RKO (cell line): Measurements from ENCODE around the gene C1QTNF12.

Source experiments
- DNase-seq: peaks from one replicate; pipeline ENCODE4 v3.0.0-alpha.2; 2016; ENCODE audit warnings: low spot score

C1QTNF12 gene, protein sequence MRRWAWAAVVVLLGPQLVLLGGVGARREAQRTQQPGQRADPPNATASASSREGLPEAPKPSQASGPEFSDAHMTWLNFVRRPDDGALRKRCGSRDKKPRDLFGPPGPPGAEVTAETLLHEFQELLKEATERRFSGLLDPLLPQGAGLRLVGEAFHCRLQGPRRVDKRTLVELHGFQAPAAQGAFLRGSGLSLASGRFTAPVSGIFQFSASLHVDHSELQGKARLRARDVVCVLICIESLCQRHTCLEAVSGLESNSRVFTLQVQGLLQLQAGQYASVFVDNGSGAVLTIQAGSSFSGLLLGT

DNA sequence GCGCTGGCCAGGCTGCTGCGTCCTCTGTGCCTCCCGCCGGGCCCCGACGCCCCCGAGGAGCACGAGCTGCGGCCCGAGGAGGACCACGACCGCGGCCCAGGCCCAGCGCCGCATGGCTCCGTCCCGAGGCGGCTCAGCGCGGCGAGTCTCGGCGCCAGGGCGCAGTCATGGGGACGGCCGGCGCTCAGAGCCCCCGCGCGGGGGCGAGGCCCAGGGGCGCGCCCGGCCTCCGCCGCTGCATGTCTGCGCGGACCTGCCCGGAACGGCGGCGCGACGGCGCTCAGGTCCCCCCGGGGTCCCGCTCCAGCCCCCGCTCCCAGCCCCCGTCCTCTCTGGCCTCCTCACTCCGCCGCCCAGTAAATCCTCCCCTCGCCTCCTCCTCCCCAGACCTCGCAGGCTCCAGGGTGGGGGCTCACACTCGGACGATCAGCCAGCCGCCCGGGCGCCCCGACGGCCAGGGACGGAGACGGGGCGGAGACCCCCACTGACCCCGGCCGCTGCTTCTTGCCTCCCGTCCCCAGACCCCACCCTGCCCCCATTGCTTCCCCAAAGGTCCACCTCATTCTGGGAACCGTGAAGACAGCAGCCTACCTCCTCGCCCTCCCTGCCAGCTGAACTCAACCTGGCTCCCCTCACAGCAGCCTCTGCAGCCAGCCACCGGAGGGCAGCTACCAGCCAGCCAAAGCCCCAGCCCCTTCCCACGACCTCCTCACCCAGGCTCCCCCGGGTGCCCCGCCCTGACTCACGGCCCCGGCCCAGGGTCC, at the start of gene C1QTNF12:
Gene C1QTNF12, minus strand, starts transcription at position 146 of the 764 bp plus-strand sequence. Its CDS starts 32 bp downstream, at position 114.
- no peak for DNase-seq

DNA sequence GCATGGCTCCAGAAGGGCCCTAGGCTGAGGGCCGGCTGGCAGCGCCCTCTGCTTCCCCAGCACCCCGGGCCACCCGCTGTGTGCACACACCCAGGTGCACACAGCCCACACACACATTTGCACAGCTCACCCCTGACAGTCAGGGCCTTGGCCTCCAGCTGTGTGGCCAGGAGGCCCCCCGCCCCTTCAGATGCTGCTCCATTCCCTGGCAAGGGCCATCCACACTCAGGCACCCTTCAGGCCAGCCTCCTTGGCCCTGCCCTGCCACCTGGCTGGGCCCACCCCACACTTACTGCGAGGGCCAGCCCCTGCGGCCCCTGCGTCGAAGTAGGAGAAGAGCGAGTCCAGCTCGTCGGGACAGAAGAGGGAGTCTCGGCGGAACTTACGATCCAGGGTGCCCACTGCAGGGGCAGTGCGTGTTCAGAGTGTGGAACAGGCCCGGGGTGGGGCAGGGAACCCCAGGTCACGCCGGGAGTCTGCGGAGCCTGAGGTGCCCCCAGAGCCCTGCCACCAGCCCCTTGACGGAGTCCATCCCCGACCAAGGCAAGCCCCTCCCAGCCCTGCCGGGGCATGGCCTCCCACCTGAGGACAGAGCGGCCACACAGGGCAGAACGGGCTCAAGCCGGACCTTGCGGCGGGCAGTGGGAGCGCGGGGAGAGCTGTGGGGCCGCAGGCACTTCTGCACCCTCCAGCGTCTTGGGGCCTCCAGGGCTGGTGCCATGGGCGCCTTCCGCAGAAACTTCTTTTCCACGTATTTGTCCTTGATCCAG, 48.8 kb upstream of the C1QTNF12 start:
- no peak for DNase-seq

DNA sequence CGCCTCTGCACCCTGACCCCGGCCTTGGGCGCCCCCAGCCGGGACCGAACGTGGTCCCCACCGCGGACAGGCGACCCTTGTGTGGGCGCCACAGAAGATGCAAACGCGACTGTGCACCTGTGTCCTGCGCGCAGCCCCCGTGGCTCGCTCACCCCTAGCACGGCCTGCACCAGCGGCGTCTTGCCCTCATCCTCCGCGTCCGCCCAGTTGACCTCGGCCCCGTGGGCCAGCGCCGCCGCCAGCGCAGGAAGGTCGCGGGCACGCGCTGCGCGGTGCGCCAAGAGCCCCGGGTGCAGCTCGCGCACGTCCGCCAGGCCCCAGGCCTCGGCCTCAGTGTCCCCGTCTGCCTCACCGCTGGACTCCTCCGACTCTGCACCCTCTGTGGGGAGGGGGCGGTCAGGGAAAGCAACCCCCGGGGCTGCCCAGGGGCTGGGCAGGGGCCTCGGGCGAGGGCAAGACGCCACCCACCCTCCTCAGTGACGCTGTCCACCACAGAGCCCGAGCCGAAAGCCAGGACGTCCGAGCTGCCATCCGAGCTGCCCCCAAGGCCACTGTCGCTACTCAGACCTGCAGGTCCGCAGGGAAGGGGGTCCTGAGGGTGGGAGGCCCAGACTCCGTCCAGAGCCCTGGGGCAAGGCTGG, 47.8 kb upstream of the C1QTNF12 start:
- no peak for DNase-seq

DNA sequence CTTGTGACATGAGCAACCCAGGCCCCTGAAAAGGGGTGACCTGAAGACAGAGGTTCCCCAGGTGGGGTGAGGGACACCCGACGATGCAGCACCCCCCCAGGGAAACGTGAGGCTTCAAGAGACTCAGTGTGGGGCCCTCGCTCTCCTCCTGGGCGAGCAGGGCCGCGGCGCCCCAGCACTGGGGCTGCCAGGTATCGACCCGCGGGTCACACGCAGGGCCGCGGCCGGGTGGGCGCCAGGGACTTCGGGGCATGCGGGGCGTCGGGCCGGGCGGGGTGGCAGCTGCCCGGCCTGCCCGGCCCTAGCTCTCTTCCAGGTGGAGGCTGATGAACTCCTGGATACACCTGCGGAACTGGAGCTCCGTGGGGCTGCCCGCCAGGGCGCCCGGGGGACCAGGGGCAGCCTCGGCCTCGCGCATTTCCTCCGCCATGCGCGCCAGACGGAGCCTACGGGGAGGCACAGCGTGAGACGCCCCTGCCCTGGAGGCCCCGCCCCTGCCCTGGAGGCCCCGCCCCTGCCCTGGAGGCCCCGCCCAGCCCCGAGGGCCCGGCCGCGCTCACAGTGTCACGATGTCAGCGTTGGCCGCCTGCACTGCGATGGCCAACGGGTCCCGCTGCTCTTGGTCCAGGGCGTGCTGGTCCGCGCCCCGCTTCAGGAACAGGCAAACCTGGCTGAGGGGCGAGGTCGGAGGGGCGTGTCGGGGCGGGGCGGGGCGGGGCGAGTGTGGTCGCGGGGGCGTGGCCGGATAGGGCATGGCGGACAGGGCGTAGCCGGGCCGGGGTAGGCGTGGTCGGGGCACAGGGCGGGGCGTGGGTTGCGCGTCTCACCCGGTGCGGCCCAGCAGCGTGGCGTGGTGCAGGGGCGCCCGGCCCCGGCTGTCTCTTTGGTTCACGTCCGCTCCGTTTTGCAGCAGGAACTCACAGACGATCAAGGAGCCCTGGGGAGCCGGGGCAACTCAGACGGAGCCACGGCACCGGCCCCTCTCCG, 47.0 kb upstream of the C1QTNF12 start:
- DNase-seq: no peak

DNA sequence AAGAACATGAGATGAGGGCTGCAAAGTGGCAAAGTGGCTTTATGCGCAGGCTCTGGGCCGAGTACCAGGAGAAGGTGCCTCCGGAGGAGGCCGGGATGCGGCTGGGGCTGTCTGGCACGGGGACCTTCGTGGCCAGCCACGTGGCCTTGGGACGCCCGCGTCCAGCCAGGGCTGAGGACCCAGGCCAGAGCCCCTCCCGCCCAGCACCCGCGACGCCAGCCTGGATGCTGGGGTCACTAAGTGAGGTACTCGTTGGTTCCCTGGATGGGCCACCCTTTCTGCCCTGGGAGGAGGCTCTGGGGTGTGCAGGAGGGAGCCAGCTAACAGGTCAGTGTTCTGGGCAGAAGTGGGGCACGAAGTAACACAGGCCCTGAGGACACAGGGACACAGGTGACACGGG, 46.3 kb upstream of the C1QTNF12 start:
- no peak for DNase-seq

DNA sequence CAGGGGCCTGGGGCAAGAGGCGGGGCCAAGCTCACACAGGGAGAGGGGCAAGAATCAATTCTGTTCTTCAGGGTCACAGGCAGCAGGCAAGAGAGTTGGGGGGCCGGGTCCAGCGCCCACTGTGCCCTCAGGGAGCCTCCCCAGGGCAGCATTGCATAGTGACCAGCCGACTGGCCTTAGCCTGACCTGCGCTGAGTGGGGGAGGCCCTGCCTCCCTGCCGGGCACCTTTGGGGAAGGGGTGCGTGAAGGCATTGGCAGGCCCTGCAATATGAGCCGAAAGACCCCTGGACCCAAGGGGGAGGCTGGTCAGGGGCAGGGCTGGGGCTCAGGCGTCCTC, 45.9 kb upstream of the C1QTNF12 start:
- DNase-seq: no peak

DNA sequence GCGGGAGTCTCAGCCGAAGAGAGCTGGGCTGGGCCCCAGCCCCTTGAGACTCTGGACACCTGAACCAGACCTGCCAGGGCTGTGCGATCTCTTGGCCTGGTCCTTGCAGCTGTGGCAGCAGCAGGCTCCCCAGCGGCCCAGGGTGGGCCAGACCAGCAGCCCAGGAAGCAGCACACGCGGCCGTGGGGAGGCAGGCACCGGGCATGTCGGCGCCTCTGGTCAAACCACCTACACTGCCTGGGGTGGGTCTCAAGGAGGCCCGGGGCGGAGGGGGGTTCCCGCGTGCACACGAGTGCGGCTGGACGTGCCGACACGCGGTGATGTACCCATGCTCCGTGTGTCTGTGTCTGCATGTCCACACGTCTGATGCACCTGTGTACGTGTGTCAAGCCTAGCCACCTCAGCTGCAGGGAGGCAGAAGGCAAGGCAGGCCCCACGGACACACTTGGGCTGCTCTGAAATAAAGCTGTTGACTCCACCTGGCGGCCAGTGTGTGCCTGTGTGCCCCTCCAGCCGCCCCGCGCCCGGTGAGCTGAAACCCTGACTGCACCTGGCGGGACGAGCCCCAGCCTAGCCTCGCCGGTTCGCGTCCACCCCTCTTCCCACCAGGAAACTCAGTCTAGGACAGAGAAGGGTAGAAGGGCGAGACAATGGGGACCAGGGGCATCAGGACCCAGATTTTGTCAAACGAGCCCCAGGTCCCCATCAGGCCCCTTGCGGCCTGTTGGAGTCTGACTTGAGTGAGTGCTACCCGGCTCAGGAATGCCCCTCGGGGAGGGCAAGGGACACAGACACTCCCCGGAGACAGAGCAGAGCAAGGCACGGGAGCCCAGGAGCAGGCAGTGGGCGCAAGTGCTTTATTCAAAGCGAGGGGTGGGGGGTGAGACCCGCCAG, 45.3 kb upstream of the C1QTNF12 start:
- peak; percentile 58 for DNase-seq

DNA sequence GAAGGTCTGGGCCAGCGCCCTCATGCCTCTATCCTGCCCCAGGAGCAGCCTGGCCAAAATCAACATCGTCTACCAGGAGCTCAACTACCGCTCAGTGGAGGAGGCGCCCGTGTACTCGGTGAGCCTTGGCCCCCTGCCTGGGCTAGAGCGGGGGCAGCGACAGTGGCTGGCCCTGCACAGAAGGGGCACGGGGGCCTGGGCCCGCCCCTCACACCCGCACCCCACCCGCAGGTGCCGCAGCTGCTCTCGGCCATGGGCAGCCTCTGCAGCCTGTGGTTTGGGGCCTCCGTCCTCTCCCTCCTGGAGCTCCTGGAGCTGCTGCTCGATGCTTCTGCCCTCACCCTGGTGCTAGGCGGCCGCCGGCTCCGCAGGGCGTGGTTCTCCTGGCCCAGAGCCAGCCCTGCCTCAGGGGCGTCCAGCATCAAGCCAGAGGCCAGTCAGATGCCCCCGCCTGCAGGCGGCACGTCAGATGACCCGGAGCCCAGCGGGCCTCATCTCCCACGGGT, 44.6 kb upstream of the C1QTNF12 start:
- no peak for DNase-seq

DNA sequence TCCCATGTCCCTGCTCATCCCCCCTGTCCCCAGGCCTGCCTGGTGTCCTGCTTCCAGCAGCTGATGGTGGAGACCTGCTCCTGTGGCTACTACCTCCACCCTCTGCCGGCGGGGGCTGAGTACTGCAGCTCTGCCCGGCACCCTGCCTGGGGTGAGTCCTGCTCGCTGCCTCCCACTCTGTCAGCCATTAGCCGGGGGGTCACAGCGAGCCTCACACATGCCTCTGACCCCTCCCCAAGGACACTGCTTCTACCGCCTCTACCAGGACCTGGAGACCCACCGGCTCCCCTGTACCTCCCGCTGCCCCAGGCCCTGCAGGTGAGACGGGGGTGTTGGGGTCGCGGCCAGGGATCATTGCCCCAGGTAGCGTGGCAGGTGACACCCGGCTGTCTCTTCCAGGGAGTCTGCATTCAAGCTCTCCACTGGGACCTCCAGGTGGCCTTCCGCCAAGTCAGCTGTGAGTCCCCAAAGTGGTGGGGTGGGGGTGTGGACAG, 43.8 kb upstream of the C1QTNF12 start:
- peak; percentile 53 for DNase-seq

DNA sequence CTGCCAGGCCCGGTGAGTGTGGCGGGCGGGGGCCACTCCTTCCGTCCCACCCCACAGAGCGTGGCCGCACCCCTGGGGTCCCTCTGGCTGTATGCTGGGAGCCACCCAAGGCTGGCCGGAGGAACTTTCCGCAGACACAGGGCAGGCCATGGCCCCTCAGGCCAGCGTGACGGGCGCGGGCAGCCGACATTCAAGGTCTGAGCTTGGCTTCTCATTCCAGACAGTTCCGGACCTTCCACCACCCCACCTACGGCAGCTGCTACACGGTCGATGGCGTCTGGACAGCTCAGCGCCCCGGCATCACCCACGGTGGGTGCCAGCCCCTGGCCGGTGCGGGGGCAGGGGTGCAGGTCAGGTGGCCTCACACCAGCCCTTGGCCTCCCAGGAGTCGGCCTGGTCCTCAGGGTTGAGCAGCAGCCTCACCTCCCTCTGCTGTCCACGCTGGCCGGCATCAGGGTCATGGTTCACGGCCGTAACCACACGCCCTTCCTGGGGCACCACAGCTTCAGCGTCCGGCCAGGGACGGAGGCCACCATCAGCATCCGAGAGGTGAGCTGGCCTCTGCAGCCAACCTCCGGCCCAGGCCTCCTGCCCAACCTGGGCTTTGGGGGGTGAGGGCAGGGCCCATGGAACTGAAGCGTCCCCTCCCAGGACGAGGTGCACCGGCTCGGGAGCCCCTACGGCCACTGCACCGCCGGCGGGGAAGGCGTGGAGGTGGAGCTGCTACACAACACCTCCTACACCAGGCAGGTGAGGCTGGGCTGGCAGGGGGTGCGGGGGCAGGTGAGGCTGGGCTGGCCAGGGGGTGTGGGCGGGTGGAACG, 41.0 kb upstream of the C1QTNF12 start:
- no peak for DNase-seq

DNA sequence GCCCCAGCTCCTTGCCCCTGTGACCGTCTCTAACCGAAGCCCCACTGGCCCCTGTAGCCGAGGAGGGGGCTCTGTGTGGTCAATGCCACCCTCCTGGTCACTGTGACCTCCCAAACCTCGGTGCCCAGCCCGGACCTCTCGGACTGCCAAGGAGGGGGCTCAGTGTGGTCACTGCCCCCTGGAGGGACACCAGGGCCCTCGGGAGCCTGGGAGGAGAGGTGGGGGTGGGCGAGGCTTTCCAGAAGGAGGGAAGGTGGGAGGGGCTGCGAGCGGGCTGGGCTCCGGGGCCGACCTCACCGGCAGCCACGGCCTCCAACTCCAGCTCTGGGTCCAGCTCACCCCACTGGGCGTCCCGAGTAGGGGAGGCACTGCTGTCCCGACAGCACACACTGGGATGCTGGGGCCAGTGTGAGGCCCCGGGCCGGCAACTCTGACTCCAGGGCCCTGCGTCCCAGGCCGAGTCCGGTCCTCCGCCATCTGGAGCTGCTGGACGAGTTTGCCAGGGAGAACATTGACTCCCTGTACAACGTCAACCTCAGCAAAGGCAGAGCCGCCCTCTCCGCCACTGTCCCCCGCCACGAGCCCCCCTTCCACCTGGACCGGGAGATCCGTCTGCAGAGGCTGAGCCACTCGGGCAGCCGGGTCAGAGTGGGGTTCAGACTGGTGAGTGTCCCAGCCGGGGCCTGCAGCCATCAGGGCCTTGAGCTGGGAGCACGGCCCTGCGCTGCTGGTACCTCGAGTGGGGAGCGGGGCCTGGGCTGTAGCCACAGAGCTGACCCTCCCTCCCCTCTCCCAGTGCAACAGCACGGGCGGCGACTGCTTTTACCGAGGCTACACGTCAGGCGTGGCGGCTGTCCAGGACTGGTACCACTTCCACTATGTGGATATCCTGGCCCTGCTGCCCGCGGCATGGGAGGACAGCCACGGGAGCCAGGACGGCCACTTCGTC, 40.1 kb upstream of the C1QTNF12 start:
- no peak for DNase-seq

DNA sequence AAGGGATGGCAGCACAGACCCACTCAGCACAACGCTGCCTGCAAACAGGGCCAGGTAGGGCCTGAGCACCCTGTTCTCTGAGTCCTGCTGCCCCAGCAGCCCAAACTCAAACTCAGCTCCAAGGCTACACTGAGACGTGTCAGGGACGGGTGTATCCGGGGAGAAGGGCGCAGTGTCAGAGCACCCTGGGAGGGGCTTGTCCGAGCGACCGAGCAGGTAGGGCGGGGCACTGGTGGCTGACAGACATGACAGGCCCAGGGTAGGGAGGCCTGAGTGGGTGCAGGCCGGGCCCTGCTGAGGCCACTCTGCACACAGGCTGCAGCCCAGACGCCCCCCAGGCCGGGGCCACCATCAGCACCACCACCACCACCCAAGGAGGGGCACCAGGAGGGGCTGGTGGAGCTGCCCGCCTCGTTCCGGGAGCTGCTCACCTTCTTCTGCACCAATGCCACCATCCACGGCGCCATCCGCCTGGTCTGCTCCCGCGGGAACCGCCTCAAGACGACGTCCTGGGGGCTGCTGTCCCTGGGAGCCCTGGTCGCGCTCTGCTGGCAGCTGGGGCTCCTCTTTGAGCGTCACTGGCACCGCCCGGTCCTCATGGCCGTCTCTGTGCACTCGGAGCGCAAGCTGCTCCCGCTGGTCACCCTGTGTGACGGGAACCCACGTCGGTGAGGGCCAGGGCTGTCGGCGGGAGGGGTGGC, 39.2 kb upstream of the C1QTNF12 start:
- no peak for DNase-seq

DNA sequence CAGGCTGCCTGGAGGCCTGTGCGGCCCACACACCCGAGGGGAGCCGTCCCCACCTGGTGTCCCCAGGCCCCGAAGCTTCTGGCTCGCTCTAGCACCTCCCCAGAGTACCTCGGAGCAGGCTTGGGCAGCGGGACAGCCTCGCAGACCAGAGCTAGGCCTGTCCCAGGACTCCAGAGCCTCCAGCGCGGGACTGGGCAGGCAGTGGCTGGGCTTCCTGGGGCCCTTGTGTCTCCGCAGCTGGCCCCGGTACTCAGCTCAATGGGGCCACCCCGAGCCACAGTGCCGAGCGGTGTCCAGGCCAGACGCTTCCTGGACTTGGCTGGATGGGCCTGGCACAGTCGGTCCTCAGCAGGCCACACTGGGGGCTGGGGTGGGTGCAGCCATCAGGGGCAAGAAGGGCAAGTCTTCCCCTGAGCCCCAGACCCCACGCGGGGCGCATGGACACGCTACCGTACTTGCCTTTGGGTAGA, 38.6 kb upstream of the C1QTNF12 start:
- DNase-seq: no peak

DNA sequence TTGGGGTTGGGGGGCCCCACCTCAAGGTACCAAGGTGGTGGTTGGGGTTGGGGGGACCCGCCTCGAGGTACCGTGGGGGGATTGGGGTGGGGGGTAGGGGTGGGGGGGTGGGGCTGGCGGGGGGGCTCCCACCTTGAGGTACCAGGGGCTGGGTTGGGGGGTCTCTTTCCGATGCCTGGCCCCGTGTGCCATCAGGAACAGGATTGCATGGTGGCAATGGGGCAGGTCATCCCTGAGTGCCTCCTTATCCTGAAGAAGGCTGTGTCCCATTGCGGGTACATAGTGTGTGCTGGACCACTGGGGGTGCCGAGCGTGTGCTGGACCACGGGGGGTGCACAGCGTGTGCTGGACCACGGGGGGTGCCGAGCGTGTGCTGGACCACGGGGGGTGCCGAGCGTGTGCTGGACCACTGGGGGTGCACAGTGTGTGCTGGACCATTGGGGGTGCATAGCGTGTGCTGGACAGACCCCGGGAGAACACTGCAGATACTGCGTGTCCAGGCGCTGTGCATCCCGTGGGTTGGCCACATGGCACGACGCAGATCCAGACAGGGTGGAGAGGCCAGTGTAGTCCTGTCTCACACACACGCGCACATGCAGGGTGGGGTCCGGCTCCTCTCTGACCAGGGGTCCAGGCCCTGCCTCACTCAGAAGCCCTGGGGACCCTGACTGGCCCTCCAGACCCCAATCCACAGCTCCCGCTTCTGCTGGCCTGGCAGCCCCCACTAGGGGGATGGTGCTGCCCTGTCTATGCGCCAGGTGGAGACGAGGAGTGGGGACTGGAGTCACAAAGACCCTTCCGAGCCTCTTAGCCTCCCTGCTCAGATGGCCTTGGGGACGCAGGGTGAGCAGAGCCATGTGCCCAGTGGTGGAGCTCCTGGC, 37.9 kb upstream of the C1QTNF12 start:
- no peak for DNase-seq

DNA sequence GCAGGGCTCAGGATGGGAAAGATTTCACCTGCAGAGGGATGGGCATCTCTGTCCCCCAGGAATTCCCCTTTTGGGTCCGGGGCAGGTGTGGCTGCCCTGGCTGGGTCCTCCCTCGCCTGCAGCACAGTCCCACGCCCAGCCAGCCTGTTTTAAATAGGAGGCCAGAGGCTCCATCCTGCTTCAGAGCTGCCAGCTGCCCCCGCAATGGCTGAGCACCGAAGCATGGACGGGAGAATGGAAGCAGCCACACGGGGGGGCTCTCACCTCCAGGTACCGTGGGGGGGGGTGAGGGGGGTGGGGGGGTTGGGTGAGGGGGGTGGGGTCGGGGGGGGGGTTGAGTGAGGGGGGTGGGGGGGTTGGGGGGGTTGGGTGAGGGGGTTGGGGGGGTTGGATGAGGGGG, 37.3 kb upstream of the C1QTNF12 start:
- DNase-seq: no peak

DNA sequence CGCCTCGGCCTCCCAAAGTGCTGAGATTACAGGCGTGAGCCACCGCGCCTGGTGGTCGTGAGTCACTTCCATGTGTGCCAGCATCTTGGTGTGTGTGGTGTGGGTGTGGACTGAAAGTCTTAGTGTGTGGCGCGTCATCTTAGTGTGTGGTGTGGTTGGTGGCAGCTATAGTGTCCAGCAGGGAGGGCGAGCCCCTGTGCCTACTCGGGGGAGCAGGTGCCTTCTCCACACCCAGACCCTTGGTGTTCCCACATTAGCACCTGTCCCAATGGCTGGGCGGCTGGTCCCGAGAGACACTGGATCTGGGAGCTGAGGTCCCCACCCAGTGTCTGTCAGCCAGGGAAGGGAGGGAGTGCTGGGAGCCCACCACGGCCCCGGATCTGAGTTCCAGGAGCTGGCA, 36.5 kb upstream of the C1QTNF12 start:
- DNase-seq: peak; percentile 83
